ENCODE data around the gene FAM163A.

The FAM163A gene

GRCh38 chr1:179753061-179753460, 10.0 kb downstream of the FAM163A start:
- no peak for DNase-seq

DNA sequence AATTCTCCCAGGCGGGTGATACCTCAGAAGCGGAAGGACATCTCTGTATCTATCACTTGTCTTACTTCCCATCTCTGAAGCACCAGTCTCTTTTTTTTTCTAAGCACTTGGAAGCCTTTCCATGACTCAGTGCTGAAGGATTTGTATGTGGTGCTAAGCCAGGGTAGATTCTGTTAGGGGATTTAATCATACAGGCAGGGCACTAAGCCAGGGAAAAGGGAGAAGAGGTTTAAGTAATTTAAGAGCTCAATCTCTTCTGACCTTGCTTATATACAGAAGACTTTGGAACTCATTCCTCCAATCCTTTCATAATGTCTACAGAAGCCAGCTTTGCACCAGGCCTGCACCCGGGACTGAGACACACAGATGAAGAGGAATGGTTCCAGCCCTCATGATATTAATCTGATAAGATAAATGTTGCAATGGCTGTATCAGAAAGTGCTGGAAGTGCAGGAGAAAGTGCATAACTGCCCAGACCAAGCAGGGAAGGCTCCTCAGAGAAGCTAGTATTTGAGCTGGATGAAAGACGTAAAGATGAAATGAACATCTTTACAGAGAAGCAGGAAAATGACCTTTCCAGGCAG, 11.0 kb downstream of the FAM163A start:
- DNase-seq: no peak

GRCh38 chr1:179757933-179758332, 14.8 kb downstream of the FAM163A start:
- no peak for DNase-seq

DNA sequence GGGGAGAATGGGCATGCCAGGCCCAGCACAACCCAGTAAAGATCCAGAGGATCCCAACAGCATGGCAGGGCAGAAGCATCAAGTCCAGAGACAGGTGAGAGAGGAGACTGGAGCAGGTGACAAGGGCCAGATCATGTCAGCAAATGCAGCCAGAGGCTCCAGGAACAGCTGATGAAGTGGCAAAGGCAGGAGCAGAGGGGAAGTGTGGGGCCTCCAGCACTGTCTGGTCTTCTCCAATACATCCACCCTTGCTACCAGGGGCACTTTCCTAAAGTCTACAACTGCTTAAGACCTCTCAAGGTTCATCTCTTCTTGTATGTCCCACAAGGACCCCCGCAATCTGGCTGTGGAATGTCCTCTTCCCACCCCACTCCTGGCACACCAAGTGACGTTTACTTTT, 17.4 kb downstream of the FAM163A start:
- DNase-seq: no peak

- no peak for DNase-seq
Observed at GRCh38 chr1:179761296-179761695, 18.2 kb downstream of the FAM163A start.

GRCh38 chr1:179761846-179762640, 19.0 kb downstream of the FAM163A start:
- DNase-seq: no peak

- DNase-seq: no peak
Observed at GRCh38 chr1:179767177-179767581, 24.1 kb downstream of the FAM163A start.

- DNase-seq: no peak
Observed at GRCh38 chr1:179767996-179768395, 24.9 kb downstream of the FAM163A start.

- DNase-seq: no peak
Observed at GRCh38 chr1:179770887-179771502, 27.9 kb downstream of the FAM163A start.

- DNase-seq: no peak
Observed at GRCh38 chr1:179773264-179773663, 30.2 kb downstream of the FAM163A start.

- no peak for DNase-seq
Observed at GRCh38 chr1:179774000-179774399, 30.9 kb downstream of the FAM163A start.

DNA sequence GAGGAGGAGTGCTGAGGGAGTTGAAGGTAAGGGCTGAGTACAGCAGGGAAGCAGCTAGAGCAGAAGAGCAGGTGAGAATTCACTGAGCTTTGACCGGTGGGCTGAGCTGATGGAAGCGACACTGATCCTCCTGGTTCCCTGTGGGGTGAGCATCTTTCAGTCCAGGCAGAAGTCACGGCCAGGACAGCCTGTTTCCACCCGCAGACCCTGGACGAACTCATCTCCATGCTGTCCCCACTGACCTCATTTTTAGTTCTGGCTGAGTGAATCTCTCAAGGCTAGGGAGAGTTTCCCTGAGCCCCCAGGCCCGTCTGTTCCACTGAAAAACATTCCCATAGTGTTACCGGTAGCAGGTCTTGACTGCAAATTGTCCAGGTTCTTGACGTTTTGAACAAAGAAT, 31.5 kb downstream of the FAM163A start:
- DNase-seq: no peak

- peak; percentile 18 to 41 for DNase-seq
Observed at GRCh38 chr1:179775009-179775408, 31.9 kb downstream of the FAM163A start.

DNA sequence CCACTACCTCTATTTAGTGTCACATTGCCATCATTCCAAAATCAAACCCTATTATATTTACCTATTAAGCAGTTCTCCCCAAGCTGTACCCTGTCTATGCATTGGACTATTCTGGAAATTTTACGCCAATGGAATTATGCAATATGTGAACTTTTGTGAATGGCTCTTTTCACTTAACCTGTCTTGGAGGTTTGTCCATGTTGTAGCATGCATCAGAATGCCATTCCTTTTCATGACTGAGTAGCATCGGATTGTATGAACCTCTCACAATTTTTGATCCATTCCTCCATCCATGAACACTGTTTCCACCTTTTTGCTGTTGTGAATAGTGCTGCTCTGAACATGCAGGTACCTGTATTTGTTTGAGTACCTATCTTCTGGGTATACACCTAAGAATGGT, 33.7 kb downstream of the FAM163A start:
- DNase-seq: no peak

DNA sequence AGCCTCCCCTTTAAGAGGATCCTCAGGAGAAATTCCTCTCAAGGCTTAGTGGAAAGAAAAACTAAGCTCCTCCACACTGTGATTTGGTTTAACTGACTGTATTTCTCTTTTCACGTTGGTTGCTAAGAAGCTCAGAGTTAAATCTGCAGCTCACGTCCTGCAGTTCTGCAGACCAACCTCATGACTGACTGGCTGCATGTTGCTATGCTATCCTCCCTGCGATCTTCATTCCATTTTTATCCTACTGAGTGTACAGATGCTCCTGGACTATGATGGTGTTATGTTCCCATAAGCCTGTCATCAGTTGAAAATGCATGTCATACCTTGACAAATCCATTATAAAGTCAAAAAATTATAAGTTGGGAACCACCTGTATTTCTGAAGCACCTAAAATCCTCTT, 34.6 kb downstream of the FAM163A start:
- no peak for DNase-seq

DNA sequence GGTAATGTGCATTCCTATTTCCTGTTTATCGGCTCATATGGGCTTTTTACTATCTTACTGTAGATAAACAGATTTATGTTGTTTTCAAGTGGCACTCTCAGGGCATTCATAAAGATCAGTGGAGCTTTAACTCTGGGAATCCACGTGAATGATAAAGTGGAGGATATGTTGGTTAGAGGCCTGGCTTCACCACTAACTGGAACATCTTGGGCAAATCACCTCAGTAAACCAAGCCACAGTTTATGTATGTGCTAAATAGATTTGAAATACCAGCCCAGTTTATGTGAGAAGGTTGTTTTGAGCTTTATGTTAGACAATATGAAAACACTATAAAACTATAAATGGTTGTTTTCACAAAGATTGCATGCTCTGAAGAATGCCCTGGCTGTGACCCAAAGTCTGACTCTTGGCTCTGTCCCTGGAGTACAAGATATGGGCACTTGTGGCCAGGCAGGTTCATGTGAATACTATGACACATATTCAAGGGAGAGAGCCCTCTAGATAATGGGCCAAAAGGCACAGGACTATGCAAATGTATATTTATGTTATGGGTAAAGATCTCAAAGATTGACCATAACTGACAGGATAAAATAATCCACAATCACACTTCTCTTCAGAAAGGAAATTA, 36.7 kb downstream of the FAM163A start:
- no peak for DNase-seq

- DNase-seq: peak in 1 of 2 experiments; percentile 11
Observed at GRCh38 chr1:179781962-179782361, 38.9 kb downstream of the FAM163A start.

DNA sequence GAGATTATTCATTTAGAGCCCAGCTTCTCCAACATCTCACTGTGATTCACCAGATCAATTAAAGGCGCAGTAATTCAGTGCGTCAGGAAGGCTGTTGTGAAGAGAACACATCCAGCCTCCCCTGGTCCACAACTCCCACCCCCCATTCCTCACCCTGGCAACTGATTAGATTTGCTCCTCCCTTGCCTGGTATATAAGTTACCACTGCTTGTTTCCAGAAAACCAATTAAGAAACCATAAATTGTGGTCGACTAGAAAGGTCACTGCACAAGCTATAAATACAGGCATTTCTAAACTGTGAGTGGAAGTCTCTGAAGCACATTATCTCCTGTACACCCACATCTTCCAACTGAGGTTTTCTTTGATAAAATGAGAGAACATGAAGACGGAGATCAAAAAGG, 41.9 kb downstream of the FAM163A start:
- DNase-seq: no peak

- DNase-seq: no peak
Observed at GRCh38 chr1:179785728-179786127, 42.6 kb downstream of the FAM163A start.

GRCh38 chr1:179786815-179787685, 44.0 kb downstream of the FAM163A start:
- peak in 1 of 2 experiments; percentile 30 for DNase-seq

- DNase-seq: no peak
Observed at GRCh38 chr1:179788259-179788658, 45.2 kb downstream of the FAM163A start.

DNA sequence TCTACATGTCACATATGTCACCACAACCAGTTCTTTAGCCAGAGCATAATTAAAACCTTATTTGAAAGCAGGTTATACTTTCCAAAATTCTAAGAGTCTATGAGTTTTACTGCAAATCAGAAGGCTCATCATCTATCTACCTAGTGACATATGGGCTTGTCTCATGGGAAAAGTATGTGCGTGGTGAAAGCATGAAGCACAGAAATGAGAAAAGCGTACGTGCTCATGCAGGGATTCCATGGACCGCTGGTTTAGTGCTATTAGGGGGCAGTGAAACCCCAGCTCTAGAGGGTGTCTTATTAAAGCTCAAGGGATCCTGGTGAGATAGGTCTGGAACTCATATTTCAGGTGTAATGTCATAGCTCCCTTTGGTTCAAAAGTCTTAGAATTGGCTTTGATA, 50.2 kb downstream of the FAM163A start:
- no peak for DNase-seq

GRCh38 chr1:179794146-179794545, 51.1 kb downstream of the FAM163A start:
- DNase-seq: no peak

Data from SHP77 (cell line).